ENCODE data around the gene SORBS1. TPM values are rescaled to one million over a fixed set of nuclear protein-coding genes. Genes with fewer than 3 reads are reported as not detected.

The SORBS1 gene
- total and polyA plus RNA-seq, 5 experiments from 2014 or later: 0.25 to 1.7 (median 0.49) TPM

DNA sequence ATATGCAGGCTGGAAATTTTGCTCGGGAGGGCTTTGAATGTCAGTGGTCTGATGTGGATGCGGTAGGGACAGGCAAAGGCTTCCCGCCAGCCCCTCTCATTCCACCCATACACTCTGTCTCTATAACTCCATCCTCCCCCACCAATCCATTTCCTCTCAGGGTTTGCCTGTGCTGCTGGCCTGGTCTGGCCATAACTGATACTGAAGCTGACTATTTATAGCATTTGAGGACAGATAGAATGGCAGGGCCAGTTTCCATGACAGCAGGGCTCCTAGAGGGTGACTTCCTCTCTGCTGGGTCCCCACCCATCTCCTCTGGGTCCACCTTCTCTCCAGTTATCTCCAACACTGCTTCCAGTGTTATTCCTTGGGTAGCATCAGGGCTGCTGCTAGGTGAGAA is 263.8 kb downstream of the SORBS1 start:
- Mint-ChIP-seq H3K4me1 (peaks cover 0 to 44% (median 13%) of the 10 kb centered on the region in 4 donors), H3K4me3 (no peak overlapping the region), H3K36me3 (no peaks in the 10 kb centered on the region), H3K27me3 (peaks cover 4 to 24% (median 11%) of the 10 kb centered on the region in 5 donors), H3K9me3 (no peaks in the 10 kb centered on the region), H3K27ac (peak overlapping the region in 2 of 10 donors; percentile 7 to 71)
- POLR2A ChIA-PET: no interaction called here
- ATAC-seq: no peak
- DNase-seq: no peak

DNA sequence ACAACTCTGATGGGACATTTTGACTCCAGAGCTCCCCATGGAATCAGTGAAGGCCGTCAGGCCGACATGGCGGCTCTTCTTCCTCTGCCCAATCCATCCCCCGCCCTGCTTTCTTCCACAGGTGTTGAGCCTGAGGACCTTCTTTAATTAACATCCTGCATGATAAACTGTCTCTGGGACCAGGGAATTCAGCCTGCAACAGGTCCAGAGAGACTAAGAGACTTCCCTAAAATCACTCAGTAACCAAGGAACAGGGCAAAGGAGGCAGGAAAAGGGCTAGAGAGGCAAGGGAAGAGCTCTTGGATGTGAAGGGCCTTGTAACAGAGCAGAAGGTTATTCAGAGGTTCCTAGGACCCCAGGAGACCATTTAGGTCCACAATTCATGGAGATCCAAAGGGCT is 264.4 kb downstream of the SORBS1 start:
- peak overlapping the region in 1 of 10 donors; percentile 19 for H3K27ac Mint-ChIP-seq
- no peak for DNase-seq
- peaks cover 0 to 2% (median 0%) of the 10 kb centered on the region in 3 donors for H3K36me3 Mint-ChIP-seq
- peaks cover 6 to 31% (median 16%) of the 10 kb centered on the region in 5 donors for H3K27me3 Mint-ChIP-seq
- H3K9me3 Mint-ChIP-seq: no peaks in the 10 kb centered on the region
- POLR2A ChIA-PET: no interaction called here
- no peak overlapping the region for H3K4me3 Mint-ChIP-seq
- H3K4me1 Mint-ChIP-seq: peaks cover 0 to 47% (median 15%) of the 10 kb centered on the region in 4 donors
- no peak for ATAC-seq

DNA sequence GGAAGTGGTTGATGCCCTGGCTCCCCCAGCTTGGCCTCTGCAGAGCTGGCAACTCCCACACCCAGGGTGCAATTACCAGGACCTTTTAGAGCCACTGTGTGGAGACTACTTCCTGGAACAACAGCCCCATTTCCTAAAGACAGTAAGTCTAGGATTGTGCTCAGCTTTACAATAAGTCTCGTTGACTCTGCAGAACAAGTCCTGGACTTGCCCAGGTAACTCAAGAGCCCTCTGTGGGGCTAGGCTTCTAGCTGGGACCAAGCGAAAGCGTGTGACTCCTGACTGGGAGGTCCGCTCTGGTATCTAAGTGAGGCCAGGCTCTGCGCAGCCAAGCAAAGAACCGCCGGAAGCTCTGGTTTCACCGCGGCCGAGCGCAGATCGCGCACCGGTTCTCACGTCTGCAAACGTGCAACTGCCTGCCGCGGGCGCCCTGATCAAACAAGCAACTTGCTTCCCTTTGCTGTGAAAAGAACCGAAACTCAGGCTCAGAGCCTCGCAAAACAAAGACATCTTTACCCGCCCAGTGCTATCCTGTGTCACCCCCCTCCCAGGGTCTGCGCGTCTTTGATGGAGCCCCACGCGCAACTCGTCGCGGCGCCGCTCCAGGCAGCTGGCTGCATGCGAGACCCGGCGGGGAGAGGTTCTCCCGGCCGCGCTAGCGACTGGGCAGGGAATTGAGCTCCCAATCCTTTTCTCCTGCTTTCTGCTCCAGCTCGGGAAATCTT is 266.0 kb downstream of the SORBS1 start:
- ATAC-seq: peak; percentile 30 to 64
- Mint-ChIP-seq H3K27ac (peak overlapping the region in 4 of 10 donors; percentile 46 to 86 (median 62)), H3K9me3 (no peaks in the 10 kb centered on the region), H3K36me3 (peaks cover 0 to 6% (median 0%) of the 10 kb centered on the region in 3 donors), H3K4me3 (peak overlapping the region; percentile 29 to 80 (median 66)), H3K27me3 (peaks cover 12 to 41% (median 23%) of the 10 kb centered on the region in 5 donors), H3K4me1 (peaks cover 4 to 52% (median 21%) of the 10 kb centered on the region in 4 donors)
- POLR2A ChIA-PET: no interaction called here
- DNase-seq: peak in 5 of 10 donors; percentile 16 to 68 (median 40)

DNA sequence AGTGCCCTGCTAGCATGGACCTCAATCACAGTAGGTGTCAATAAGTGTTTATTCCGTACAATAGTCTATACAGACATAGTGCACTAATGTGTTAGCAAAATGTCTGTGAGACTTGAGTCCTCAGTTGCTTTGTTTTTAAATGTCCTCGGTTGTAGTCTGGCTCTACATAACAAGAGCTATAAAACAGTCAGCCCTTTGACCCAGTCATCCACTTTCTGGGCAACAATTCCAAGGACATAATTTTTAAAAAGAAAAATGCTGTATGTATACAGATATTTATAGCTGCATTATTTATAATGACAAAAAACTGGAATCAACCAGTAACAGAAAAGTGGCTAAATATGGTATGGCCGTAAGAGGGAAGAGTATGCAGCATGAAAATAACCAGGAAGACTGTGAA is 267.5 kb downstream of the SORBS1 start:
- Mint-ChIP-seq H3K36me3 (peaks cover 0 to 6% (median 0%) of the 10 kb centered on the region in 3 donors), H3K9me3 (no peaks in the 10 kb centered on the region), H3K4me1 (peaks cover 4 to 64% (median 23%) of the 10 kb centered on the region in 4 donors), H3K27me3 (peaks cover 21 to 57% (median 35%) of the 10 kb centered on the region in 5 donors), H3K27ac (peak overlapping the region in 1 of 10 donors; percentile 20), H3K4me3 (peak overlapping the region in 2 of 10 donors; percentile 5 to 40)
- POLR2A ChIA-PET: no interaction called here
- no peak for ATAC-seq
- no peak for DNase-seq

DNA sequence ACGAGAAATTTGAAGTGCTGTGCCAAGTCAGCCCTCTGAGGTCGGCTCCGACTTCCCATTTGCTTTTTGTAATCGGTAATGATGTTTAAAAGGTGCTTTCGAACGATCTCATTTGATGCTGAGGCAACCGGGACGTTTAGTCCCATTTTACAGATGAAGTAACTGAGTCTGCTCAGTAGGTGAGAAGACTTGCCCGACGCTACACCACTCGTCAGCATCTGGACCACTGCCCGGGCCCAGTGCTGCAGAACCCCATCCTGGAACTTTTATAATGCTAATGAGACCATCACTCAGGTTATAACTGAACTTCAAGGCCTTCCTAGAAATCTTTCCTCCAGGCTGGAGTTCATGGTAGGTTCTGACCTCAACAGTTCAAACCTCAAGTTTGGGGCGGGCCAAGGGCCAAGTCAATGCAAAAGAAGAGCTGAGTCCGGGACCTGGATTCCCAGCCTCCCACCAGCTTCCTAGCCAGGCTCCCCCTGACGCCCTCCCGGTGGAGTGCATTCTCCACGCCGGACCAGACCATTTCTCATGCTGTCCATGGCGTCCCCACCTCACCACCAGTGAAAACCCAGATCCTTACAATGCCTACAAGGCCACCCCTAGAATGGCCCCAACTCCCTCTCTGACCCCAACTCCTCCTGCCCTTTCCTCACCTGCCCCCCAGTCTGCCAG is 269.7 kb downstream of the SORBS1 start:
- ATAC-seq (no peak), DNase-seq (no peak)
- Mint-ChIP-seq H3K4me1 (peaks cover 4 to 56% (median 23%) of the 10 kb centered on the region in 4 donors), H3K36me3 (peaks cover 0 to 6% (median 0%) of the 10 kb centered on the region in 3 donors), H3K9me3 (no peaks in the 10 kb centered on the region), H3K4me3 (peak overlapping the region; percentile 6 to 80 (median 74)), H3K27me3 (peaks cover 27 to 78% (median 42%) of the 10 kb centered on the region in 5 donors), H3K27ac (peak overlapping the region in 2 of 10 donors; percentile 15 to 35)
- POLR2A ChIA-PET: no interaction called here

DNA sequence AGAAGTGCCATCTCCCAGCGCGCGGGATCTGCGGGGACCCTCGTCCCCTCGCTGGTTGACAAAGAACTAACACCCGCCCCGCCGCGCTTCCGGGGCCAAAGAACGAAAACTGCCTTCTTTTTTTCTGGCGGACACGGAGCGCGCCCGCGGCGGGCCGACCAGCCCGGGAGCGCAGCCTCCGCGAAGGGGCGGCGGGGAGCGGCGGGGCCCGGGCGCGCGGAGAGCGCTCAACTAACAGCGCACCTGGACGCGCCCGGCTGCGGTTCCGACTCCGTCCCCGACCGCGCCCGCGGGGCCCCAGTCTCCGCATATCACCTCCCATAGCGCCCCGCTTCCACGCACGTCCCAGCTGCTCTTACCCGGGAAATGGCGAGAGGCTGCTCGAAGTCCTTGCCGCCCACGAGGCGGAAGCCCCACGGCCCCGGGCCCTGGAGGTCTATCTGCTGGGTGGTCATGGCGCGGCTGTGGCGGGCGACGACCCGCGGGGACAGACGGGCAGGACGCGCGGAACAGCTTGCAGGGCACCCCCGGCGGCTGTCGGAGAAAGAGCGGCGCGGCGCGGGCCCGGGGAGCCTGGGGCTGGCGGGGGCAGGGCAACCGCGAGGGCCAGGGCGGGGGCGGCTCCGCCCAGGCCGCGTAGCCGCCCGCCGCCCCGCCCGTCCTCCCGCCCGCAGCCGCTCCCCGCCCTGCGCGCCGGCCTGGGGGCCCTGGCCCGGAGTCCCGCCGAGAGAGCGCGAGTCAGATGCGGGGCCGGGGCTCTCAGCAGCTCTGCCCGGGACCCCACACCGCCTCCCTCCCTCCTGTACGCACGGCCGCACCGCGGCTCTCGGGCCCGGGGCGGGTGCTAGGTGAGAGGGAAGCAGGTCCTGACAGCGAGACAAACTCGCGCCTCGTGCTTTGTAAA is 270.5 kb downstream of the SORBS1 start, which contains the start of gene PDLIM1:
Gene PDLIM1 (minus strand): TSS at position 543 of the 904 bp plus-strand sequence. CDS start 88 bp downstream, at position 455.
- H3K9me3 Mint-ChIP-seq: no peaks in the 10 kb centered on the region
- peaks cover 0 to 6% (median 0%) of the 10 kb centered on the region in 3 donors for H3K36me3 Mint-ChIP-seq
- ATAC-seq (peak; percentile 35 to 76), DNase-seq (peak in 6 of 10 donors; percentile 2 to 66 (median 18))
- POLR2A ChIA-PET: interaction anchor here (0.6 kb wide), 1 partner anchor 20 kb away, joined by 5 read pairs; no protein-coding TSS in a partner anchor
- peaks cover 27 to 80% (median 42%) of the 10 kb centered on the region in 5 donors for H3K27me3 Mint-ChIP-seq
- peak within 1 kb of the TSS in 3 of 10 donors; percentile 35 to 73 (median 69) for H3K27ac Mint-ChIP-seq
- H3K4me1 Mint-ChIP-seq: peaks cover 4 to 51% (median 22%) of the 10 kb centered on the region in 4 donors
- peak within 1 kb of the TSS; percentile 63 to 86 (median 76) for H3K4me3 Mint-ChIP-seq

DNA sequence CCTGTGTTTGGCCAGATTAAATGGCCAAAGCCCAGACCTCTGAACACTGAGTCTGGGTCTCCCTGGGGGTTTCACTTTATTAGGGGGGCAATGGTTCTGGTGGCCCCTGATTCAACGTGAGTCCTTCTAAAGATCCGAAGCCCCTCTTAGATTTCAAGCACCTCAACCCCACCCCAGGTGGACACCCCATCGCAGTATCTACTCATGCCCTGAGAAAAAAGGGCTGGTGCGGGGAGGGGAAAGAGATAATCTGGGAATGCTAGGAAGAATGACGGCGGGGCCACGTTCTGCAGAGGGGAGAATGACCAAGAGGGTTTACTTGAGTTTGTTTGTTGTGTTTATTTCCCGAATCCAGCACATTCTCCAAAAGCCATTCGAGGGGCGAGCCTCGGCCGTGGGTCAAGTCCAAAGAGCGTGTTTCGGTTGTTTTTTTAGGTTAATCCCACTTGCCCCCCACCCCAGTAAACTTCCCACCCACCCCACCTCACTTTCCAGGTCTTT is 271.2 kb downstream of the SORBS1 start:
- Mint-ChIP-seq H3K36me3 (peaks cover 0 to 6% (median 0%) of the 10 kb centered on the region in 3 donors), H3K4me3 (peak overlapping the region; percentile 47 to 86 (median 73))

DNA sequence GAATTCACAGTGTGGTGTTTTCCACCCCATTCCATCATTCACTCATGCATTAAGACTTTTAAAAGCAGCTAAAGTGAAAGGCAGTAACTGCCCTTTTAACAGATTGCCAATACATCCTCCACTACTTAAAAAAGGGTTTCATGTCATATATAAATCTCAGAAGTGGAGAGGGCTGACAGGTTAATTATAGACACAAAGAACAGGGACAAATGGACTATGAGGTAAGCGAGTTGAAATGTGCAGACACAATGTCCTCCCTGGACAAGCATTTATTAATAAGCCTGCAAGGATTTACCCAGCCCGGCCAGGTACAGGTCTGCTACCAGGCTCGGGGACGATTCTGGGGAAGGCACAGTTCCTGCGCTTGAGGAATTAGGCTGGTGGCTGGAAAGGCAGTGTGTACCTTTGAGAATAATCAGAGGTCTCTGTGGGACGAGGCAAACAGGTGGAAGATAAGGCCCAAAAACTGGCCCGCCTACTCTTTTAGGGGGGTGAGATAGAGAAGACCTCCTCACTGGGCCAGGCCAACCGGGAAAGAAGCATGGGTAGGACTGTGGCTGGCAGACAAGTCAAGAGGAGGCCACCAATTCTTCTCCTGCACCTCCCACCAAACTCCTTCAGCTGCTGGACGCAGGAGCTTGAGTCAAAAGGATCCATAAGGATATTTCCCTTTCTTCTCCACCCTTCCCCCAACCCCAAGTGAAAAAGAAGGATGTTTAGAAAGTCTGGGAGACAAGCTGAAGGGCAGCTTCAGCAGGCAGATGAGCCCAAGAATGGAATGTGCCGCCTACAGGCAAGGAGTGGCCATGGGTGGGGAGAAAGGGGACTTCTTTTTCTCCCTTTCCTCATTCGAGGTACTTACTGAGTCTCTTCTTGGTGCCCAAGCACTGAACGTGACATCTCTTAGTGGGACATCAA is 271.9 kb downstream of the SORBS1 start:
- H3K36me3 Mint-ChIP-seq: peaks cover 0 to 6% (median 0%) of the 10 kb centered on the region in 3 donors
- DNase-seq (no peak), ATAC-seq (no peak)
- peaks cover 23 to 84% (median 40%) of the 10 kb centered on the region in 5 donors for H3K27me3 Mint-ChIP-seq
- H3K4me1 Mint-ChIP-seq: peaks cover 4 to 44% (median 12%) of the 10 kb centered on the region in 4 donors
- POLR2A ChIA-PET: no interaction called here
- no peaks in the 10 kb centered on the region for H3K9me3 Mint-ChIP-seq
- peak overlapping the region in 1 of 10 donors; percentile 34 for H3K27ac Mint-ChIP-seq
- peak overlapping the region in 9 of 10 donors; percentile 34 to 86 (median 65) for H3K4me3 Mint-ChIP-seq

More for the DNA sequence above, 271.2 kb downstream of the SORBS1 start:
- Mint-ChIP-seq H3K27ac (peak overlapping the region in 1 of 10 donors; percentile 69), H3K4me1 (peaks cover 4 to 46% (median 17%) of the 10 kb centered on the region in 4 donors), H3K27me3 (peaks cover 27 to 86% (median 42%) of the 10 kb centered on the region in 5 donors), H3K9me3 (no peaks in the 10 kb centered on the region)
- POLR2A ChIA-PET: interaction anchor here (0.6 kb wide), 1 partner anchor 20 kb away, joined by 5 read pairs; no protein-coding TSS in a partner anchor
- DNase-seq (no peak), ATAC-seq (no peak)

DNA sequence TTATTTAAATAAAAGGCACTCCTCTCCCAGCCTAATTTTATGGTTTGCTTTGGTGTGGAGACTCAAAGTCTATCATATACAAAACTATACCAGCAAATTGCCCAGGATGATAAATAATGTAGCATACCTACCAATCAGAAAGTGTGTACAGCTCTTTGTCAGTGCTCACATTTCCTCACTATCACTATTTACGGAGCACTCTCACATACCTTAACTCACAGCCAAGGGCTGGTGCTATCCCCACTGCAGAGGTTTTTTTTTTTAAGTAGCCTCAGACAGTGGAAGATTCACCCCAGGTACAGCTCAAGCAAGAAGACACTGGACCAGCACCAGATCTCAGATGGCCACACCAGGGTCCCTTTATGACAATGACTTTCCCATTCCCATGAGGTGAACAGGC is 272.9 kb downstream of the SORBS1 start:
- Mint-ChIP-seq H3K27ac (no peak overlapping the region), H3K4me1 (peaks cover 4 to 37% (median 10%) of the 10 kb centered on the region in 4 donors), H3K4me3 (no peak overlapping the region), H3K27me3 (peaks cover 23 to 76% (median 36%) of the 10 kb centered on the region in 5 donors), H3K9me3 (no peaks in the 10 kb centered on the region), H3K36me3 (peaks cover 0 to 6% (median 0%) of the 10 kb centered on the region in 3 donors)
- DNase-seq (no peak), ATAC-seq (no peak)
- POLR2A ChIA-PET: no interaction called here

DNA sequence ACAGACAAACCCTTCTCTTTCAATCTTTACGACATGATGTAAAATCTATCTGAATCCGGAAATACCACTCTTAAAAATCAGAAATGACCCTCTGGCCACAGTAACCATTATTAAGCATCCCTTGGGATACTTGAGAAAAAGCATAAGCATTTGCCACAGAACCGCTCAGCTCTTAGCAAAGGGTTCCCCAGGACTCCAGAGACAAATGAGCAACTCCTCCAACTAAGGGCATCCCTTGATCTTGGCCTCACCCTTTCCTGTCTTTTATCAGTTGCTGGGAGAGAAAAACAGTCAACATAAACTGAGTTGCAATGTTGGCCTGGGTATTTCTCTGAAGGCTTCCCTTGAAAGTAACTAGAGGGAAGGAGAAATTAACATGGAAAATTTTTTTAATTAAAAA is 273.9 kb downstream of the SORBS1 start:
- no peak overlapping the region for H3K4me3 Mint-ChIP-seq
- no peak for DNase-seq
- peaks cover 4 to 34% (median 10%) of the 10 kb centered on the region in 4 donors for H3K4me1 Mint-ChIP-seq
- no peak for ATAC-seq
- peaks cover 0 to 6% (median 0%) of the 10 kb centered on the region in 3 donors for H3K36me3 Mint-ChIP-seq
- peaks cover 23 to 66% (median 30%) of the 10 kb centered on the region in 5 donors for H3K27me3 Mint-ChIP-seq
- H3K9me3 Mint-ChIP-seq: no peaks in the 10 kb centered on the region
- POLR2A ChIA-PET: no interaction called here
- H3K27ac Mint-ChIP-seq: no peak overlapping the region

DNA sequence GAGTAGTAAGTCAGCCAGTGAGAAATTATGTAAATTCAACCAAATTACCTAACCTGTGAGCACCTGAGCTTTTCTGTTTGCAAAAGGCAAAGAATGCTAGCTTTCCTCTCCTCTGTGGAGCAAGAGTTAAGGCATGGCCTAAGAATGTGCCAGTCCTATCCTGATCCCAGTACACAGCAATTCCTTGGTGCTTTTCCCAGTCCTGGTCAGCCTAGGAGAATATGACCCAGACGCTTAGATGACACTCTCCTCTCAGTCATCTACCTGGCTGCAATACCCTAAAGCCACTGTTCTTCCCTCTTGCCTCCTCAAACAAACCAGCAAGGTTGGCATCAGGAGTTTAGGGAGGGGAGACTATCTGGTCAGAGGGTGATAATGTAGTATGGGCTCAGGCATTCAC is 274.5 kb downstream of the SORBS1 start:
- POLR2A ChIA-PET: no interaction called here
- Mint-ChIP-seq H3K27ac (no peak overlapping the region), H3K27me3 (peaks cover 20 to 60% (median 26%) of the 10 kb centered on the region in 5 donors), H3K4me1 (peaks cover 4 to 30% (median 7%) of the 10 kb centered on the region in 4 donors), H3K36me3 (peaks cover 0 to 4% (median 0%) of the 10 kb centered on the region in 3 donors), H3K4me3 (no peak overlapping the region), H3K9me3 (no peaks in the 10 kb centered on the region)
- DNase-seq (no peak), ATAC-seq (no peak)
